Measurements from ENCODE around the gene PIP5K1A.

DNA sequence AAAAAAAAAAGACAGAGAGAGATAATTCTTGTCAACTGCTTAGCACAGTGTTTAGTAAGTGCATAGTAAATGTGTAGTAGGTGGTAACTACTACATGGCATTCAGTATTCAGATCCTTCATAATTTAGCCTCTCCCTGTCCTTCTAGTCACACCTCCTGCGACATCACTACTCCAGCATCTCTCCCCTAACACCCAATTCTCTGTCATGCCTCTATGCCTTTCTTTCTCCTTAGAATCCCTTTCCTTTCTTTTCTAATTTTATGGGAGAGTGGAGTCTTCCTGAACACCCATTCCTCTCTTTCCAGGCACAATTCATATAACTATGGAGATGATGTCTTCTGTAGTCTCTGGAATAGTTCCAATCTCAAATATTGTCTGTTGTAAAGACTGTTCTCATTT lies 4.5 kb upstream of the PIP5K1A start:
- TF ChIP-seq, protein P1, sequence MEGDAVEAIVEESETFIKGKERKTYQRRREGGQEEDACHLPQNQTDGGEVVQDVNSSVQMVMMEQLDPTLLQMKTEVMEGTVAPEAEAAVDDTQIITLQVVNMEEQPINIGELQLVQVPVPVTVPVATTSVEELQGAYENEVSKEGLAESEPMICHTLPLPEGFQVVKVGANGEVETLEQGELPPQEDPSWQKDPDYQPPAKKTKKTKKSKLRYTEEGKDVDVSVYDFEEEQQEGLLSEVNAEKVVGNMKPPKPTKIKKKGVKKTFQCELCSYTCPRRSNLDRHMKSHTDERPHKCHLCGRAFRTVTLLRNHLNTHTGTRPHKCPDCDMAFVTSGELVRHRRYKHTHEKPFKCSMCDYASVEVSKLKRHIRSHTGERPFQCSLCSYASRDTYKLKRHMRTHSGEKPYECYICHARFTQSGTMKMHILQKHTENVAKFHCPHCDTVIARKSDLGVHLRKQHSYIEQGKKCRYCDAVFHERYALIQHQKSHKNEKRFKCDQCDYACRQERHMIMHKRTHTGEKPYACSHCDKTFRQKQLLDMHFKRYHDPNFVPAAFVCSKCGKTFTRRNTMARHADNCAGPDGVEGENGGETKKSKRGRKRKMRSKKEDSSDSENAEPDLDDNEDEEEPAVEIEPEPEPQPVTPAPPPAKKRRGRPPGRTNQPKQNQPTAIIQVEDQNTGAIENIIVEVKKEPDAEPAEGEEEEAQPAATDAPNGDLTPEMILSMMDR (IDR thresholded peaks at IDR 0.05 in 4 of 5, conservative IDR thresholded peaks at IDR 0.05 in 1 of 5): no peak
- TF ChIP-seq POLR2A (IDR thresholded peaks at IDR 0.05): no peak
